Fibroblast of lung (primary cell): Measurements from ENCODE around the gene NMT1. TPM values are rescaled to one million over a fixed set of nuclear protein-coding genes. Genes with fewer than 3 reads are reported as not detected.

Experiments used
- DNase-seq, 2 donors: peaks; one replicate each; pipeline versions ENCODE4 v3.0.0 to v3.0.0-alpha.2; 2010; ENCODE audit warnings: low read depth in 2 of 2
- H2AFZ ChIP-seq: 2 replicates; pipeline ENCODE4 v1.5.1; 2012; ENCODE audit warnings: low read length, control low read depth, inconsistent platforms
- H3K27ac ChIP-seq: 2 replicates; pipeline ENCODE4 v1.5.1; 2011; ENCODE audit warnings: low read length, control low read depth; ENCODE audit not compliant: insufficient read depth
- H3K27me3 ChIP-seq: 2 replicates; pipeline ENCODE4 v1.5.1; 2011; ENCODE audit warnings: mild to moderate bottlenecking, low read length; ENCODE audit not compliant: control insufficient read depth, insufficient read depth
- H3K36me3 ChIP-seq: 2 replicates; pipeline ENCODE4 v1.5.1; 2011; ENCODE audit warnings: low read length; ENCODE audit not compliant: control insufficient read depth, insufficient read depth
- H3K4me1 ChIP-seq: 2 replicates; pipeline ENCODE4 v1.5.1; 2011; ENCODE audit warnings: low read length; ENCODE audit not compliant: control insufficient read depth, insufficient read depth; ENCODE audit errors: extremely low read depth
- H3K4me2 ChIP-seq: 2 replicates; pipeline ENCODE4 v1.5.1; 2011; ENCODE audit warnings: low read length, control low read depth; ENCODE audit not compliant: insufficient read depth; ENCODE audit errors: extremely low read depth
- H3K4me3 ChIP-seq, 4 experiments: fragments of 200-600 bp in 1 of 4; sonication (generic) in 1 of 4; replicated peaks in 1 of 4; 2 replicates each; pipeline ENCODE4 v1.5.1; 2011 to 2016; ENCODE audit warnings: low read length in 4 of 4, low read depth in 3 of 4, mild to moderate bottlenecking in 3 of 4, control low read depth in 2 of 4, inconsistent platforms in 1 of 4, mixed read lengths in 1 of 4; ENCODE audit not compliant: insufficient read depth in 1 of 4; ENCODE audit errors: control extremely low read depth in 1 of 4
- H3K79me2 ChIP-seq: 2 replicates; pipeline ENCODE4 v1.5.1; 2012; ENCODE audit warnings: mild to moderate bottlenecking, low read length, inconsistent platforms; ENCODE audit not compliant: control insufficient read depth, insufficient read depth
- H3K9ac ChIP-seq: 2 replicates; pipeline ENCODE4 v1.5.1; 2011; ENCODE audit warnings: mild to moderate bottlenecking, low read length, control low read depth; ENCODE audit not compliant: insufficient read depth
- H3K9me3 ChIP-seq: 2 replicates; pipeline ENCODE4 v1.5.1; 2012; ENCODE audit warnings: low read depth, low read length; ENCODE audit not compliant: control insufficient read depth, insufficient read depth
- H4K20me1 ChIP-seq: 2 replicates; pipeline ENCODE4 v1.5.1; 2011; ENCODE audit warnings: low read length; ENCODE audit not compliant: control insufficient read depth, insufficient read depth; ENCODE audit errors: extremely low read depth
- EZH2 ChIP-seq: IDR thresholded peaks from 2 replicates; pipeline ENCODE4 v1.5.1; 2012; ENCODE audit warnings: low read length, control low read depth, mild to moderate bottlenecking; ENCODE audit errors: missing control alignments
- polyA plus RNA-seq, 2 donors: library from polyadenylated mRNA; depleted of rRNA in 1 of 2; stranded (reverse) in 1 of 2; unstranded in 1 of 2; fragments of >200 nt; gene quantifications; 2 replicates each; pipeline ENCODE4 v1.2.1, GENCODE V29; 2011 to 2012; ENCODE audit warnings: missing spikeins in 1 of 2
- total RNA-seq: library from RNA; depleted of rRNA; stranded (reverse); fragments of >200 nt; gene quantifications from 2 replicates; pipeline ENCODE4 v1.2.1, GENCODE V29; 2014
- TF ChIP-seq, protein P1 (sequence below), 2 donors: IDR thresholded peaks in 1 of 2; conservative IDR thresholded peaks in 1 of 2; 1 replicate in 1 of 2; 2 replicates in 1 of 2; pipeline ENCODE4 v1.5.1; 2011 to 2012; ENCODE audit warnings: low read length in 2 of 2, control low read depth in 1 of 2, inconsistent platforms in 1 of 2, low read depth in 1 of 2, mild to moderate bottlenecking in 1 of 2

Gene NMT1
- total and polyA plus RNA-seq, 2 donors (not counting 1 experiment from before 2014, with no cell fraction given): 46.2 to 124 TPM

DNA sequence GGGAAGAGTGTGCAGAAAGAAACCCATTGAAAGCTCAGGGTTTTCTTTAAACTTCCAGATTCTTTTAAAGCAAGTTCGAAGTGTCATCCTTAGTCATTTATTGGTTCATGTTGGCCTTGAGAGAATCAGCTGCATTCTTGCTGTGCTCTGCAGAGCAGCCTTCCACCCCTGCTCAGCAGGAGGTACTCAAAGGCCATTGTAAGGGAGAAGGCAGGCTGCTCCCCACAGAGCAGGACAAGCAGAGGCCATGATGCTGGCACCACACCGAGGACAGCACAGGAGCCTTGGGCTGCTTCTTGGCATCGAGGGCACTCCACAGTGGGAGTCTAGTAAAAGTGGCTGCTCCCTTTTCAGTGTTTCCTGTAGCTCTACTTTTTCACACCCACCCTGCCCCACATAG is 29.6 kb downstream of the NMT1 start:
- Histone ChIP-seq H3K27ac (peak overlapping the region; percentile 12), H3K4me3 (no peak overlapping the region), H3K9ac (no peak overlapping the region), H3K79me2 (peaks cover 1% of the 10 kb centered on the region), H4K20me1 (no peaks in the 10 kb centered on the region), H2AFZ (no peak overlapping the region), H3K36me3 (peaks cover 22% of the 10 kb centered on the region), H3K9me3 (no peaks in the 10 kb centered on the region), H3K4me2 (no peak overlapping the region), H3K27me3 (no peaks in the 10 kb centered on the region), H3K4me1 (peaks cover 25% of the 10 kb centered on the region)
- no peak for TF ChIP-seq EZH2
- TF ChIP-seq, protein P1, sequence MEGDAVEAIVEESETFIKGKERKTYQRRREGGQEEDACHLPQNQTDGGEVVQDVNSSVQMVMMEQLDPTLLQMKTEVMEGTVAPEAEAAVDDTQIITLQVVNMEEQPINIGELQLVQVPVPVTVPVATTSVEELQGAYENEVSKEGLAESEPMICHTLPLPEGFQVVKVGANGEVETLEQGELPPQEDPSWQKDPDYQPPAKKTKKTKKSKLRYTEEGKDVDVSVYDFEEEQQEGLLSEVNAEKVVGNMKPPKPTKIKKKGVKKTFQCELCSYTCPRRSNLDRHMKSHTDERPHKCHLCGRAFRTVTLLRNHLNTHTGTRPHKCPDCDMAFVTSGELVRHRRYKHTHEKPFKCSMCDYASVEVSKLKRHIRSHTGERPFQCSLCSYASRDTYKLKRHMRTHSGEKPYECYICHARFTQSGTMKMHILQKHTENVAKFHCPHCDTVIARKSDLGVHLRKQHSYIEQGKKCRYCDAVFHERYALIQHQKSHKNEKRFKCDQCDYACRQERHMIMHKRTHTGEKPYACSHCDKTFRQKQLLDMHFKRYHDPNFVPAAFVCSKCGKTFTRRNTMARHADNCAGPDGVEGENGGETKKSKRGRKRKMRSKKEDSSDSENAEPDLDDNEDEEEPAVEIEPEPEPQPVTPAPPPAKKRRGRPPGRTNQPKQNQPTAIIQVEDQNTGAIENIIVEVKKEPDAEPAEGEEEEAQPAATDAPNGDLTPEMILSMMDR (conservative IDR thresholded peaks at IDR 0.05 in 1 of 2, IDR thresholded peaks at IDR 0.05 in 1 of 2; ENCODE audit: low read depth in 1 of 2, low read length in 2 of 2): no peak
- DNase-seq: no peak

DNA sequence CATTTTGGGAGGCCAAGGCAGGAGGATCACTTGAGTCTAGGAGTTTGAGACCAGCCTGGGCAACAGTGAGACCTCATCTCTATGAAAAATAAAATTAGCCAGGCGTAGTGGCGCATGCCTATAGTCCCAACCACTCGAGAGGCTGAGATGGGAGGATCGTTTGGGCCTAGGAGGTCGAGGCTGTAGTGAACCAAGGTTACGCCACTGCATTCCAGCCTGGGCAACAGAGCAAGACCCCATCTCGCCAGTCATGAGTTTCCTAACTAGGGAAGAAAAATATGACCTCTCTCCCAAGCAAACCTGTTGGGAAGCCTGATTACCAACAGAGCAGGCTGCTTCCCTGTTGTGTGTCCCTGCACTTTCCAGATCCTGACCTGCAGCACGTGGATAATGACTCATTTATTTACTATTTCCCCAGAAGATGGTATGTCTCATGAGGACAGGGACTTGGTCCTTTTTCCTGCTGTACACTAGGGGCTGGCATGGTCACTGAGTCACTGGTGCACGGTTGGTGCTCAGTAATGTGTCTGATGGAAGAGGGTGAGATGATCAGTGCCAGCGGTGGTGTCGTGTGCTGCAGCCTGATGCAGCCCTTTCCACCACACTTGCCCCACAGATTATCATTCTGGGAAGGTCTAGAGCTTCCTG is 30.8 kb downstream of the NMT1 start:
- peaks cover 26% of the 10 kb centered on the region for H3K36me3 ChIP-seq
- no peak overlapping the region for H3K9ac ChIP-seq
- peaks cover 1% of the 10 kb centered on the region for H3K79me2 ChIP-seq
- peaks cover 25% of the 10 kb centered on the region for H3K4me1 ChIP-seq
- H3K27ac ChIP-seq: peak overlapping the region; percentile 93
- no peaks in the 10 kb centered on the region for H3K27me3 ChIP-seq
- peak in 1 of 2 donors; percentile 36 for DNase-seq
- no peaks in the 10 kb centered on the region for H3K9me3 ChIP-seq
- no peaks in the 10 kb centered on the region for H4K20me1 ChIP-seq
- H3K4me3 ChIP-seq: no peak overlapping the region
- H3K4me2 ChIP-seq: no peak overlapping the region
- no peak for TF ChIP-seq EZH2
- TF ChIP-seq, protein P1 (conservative IDR thresholded peaks at IDR 0.05 in 1 of 2, IDR thresholded peaks at IDR 0.05 in 1 of 2; ENCODE audit: low read depth in 1 of 2, low read length in 2 of 2): no peak
- H2AFZ ChIP-seq: no peak overlapping the region

DNA sequence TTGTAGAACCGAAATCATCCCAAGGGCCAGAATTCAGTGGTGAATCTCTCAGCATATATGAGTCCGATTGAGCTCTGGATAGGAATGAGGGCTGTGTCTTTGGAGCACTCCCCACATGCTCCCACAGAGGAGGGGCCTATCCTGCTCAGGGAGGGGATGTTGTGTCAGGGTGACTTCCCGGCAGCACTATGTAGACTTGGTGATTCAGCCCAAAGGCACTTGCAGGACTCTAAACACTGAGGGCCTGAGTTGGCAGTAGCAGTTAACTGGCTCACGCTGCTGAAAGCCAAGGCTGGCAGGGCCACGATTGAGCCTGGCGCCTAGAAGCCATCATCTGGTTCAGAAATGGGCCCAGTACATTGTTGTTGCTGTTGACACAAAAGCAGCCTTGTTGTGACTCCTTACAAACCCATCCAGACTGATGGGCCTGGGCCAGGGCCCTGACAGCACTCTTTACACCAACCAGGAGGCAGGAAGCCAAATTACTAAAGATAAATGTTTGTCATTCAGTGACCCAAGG is 31.9 kb downstream of the NMT1 start:
- TF ChIP-seq EZH2: no peak
- TF ChIP-seq, protein P1 (conservative IDR thresholded peaks at IDR 0.05 in 1 of 2, IDR thresholded peaks at IDR 0.05 in 1 of 2; ENCODE audit: low read depth in 1 of 2, low read length in 2 of 2): no peak
- DNase-seq: peak; percentile 99 to 100
- Histone ChIP-seq H3K9me3 (no peaks in the 10 kb centered on the region), H3K4me1 (peaks cover 23% of the 10 kb centered on the region), H2AFZ (no peak overlapping the region), H3K36me3 (peaks cover 30% of the 10 kb centered on the region), H3K79me2 (peaks cover 1% of the 10 kb centered on the region), H3K4me3 (no peak overlapping the region), H4K20me1 (no peaks in the 10 kb centered on the region), H3K4me2 (peak overlapping the region; percentile 28), H3K27me3 (no peaks in the 10 kb centered on the region), H3K9ac (peak overlapping the region; percentile 37), H3K27ac (peak overlapping the region; percentile 93)
